A673 (cell line): Measurements from ENCODE around the gene SNED1. TPM values are rescaled to one million over a fixed set of nuclear protein-coding genes. Genes with fewer than 3 reads are reported as not detected.

ENCODE experiments used
- BruUV-seq: library from RNA; stranded (reverse); fragments of 400-500 nt; replicated peaks from 2 replicates; lab custom pipeline; 2021; lab: Mats Ljungman, UMichigan
- CTCF ChIA-PET: fragments of 300-600 bp; sonication (Branson Sonifier 250); formaldehyde crosslinking; loops from one replicate; lab custom pipeline; 2022; ENCODE audit warnings: antibody characterized with exemption; lab: Charles Lee
- POLR2A ChIA-PET: fragments of 300-600 bp; sonication (Branson Sonifier 250); formaldehyde crosslinking; loops from one replicate; lab custom pipeline; 2022; ENCODE audit warnings: antibody characterized with exemption; ENCODE audit not compliant: low non-redundant PET; lab: Charles Lee
- DNase-seq: peaks from one replicate; pipeline ENCODE4 v3.0.0-alpha.2; 2015; ENCODE audit warnings: low spot score
- H3K27ac ChIP-seq: fragments of 200-600 bp; sonication (generic); 2 replicates; pipeline ENCODE4 v1.5.1; 2016; ENCODE audit warnings: mixed run types, low read depth, mild to moderate bottlenecking, mixed read lengths, antibody characterized with exemption, low read length; ENCODE audit not compliant: poor library complexity, severe bottlenecking
- H3K27me3 ChIP-seq: fragments of 200-600 bp; sonication (generic); replicated peaks from 2 replicates; pipeline ENCODE4 v1.6.1; 2017; ENCODE audit warnings: mixed run types, low read depth, mild to moderate bottlenecking, mixed read lengths, antibody characterized with exemption, low read length; ENCODE audit not compliant: insufficient read depth, poor library complexity
- H3K36me3 ChIP-seq: fragments of 200-600 bp; sonication (generic); 2 replicates; pipeline ENCODE4 v1.6.1; 2016; ENCODE audit warnings: mixed run types, mild to moderate bottlenecking, mixed read lengths, antibody characterized with exemption, low read length; ENCODE audit not compliant: insufficient read depth, poor library complexity, severe bottlenecking
- H3K4me1 ChIP-seq: fragments of 200-600 bp; sonication (generic); 2 replicates; pipeline ENCODE4 v1.6.1; 2017; ENCODE audit warnings: mixed run types, mild to moderate bottlenecking, mixed read lengths, antibody characterized with exemption, low read length; ENCODE audit not compliant: insufficient read depth, poor library complexity, severe bottlenecking
- H3K4me3 ChIP-seq: fragments of 200-600 bp; sonication (generic); 2 replicates; pipeline ENCODE4 v1.5.1; 2016; ENCODE audit warnings: low read depth, mixed run types, mild to moderate bottlenecking, mixed read lengths, low read length; ENCODE audit not compliant: poor library complexity, severe bottlenecking
- H3K9me3 ChIP-seq: fragments of 200-600 bp; sonication (generic); 2 replicates; pipeline ENCODE4 v1.6.1; 2016; ENCODE audit warnings: mixed run types, low read depth, mild to moderate bottlenecking, mixed read lengths, antibody characterized with exemption, low read length; ENCODE audit not compliant: poor library complexity, severe bottlenecking
- CTCF ChIP-seq: fragments of 300-800, 200-600 bp; sonication (generic); conservative IDR thresholded peaks from 2 replicates; pipeline ENCODE4 v1.5.1; 2017; ENCODE audit warnings: low read depth, mild to moderate bottlenecking, antibody characterized with exemption, low read length, moderate library complexity, mixed read lengths
- EZH2 ChIP-seq: fragments of 200-600 bp; sonication (generic); IDR thresholded peaks from 2 replicates; pipeline ENCODE4 v1.6.1; 2017; ENCODE audit warnings: borderline replicate concordance, low read depth, mild to moderate bottlenecking, mixed read lengths, antibody characterized with exemption, low read length; ENCODE audit not compliant: poor library complexity, severe bottlenecking
- intact Hi-C: fragments of 100-400 bp; cut with micrococcal nuclease; formaldehyde crosslinking; loops from one replicate; pipeline ENCODE4 v1.10.0; 2022; ENCODE audit not compliant: unreplicated experiment
- total RNA-seq: library from RNA; stranded (reverse); gene quantifications from 2 replicates; pipeline ENCODE4 v1.2.3, GENCODE V29; 2021

The SNED1 gene
- total RNA-seq, 1 experiment from 2014 or later: 3.0 TPM

GRCh38 chr2:241139531-241140444, 141.4 kb downstream of the SNED1 start:
- CTCF ChIA-PET: no interaction called here
- POLR2A ChIA-PET: no interaction called here
- BruUV-seq: no TSS peak
- H3K27ac ChIP-seq: no peak overlapping the region
- intact Hi-C loops: no loop called here
- no peaks in the 10 kb centered on the region for H3K9me3 ChIP-seq
- no peaks in the 10 kb centered on the region for H3K27me3 ChIP-seq
- H3K4me3 ChIP-seq: no peak overlapping the region
- TF ChIP-seq CTCF: no peak
- no peak for TF ChIP-seq EZH2
- H3K36me3 ChIP-seq: peaks cover 24% of the 10 kb centered on the region
- H3K4me1 ChIP-seq: no peaks in the 10 kb centered on the region
- DNase-seq: no peak

DNA sequence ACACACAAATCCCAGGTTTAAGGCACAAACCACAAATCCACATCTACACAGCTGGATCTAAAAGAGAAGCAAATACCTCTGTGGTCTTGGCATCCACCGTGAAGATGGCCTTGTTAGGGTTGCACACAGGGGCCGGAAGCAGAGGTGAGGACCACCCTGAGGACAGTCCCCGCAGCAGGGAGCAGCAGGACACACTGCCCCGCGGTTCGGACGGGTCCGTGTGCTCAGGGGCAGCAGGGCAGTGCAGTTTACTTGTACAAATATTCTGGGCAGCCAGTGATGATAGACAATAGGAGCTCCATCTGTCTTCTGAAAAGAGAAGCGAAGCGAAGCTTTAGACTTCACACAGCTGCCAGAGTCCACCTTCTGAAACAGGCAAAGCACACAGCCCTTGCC, 142.0 kb downstream of the SNED1 start:
- no TSS peak for BruUV-seq
- Histone ChIP-seq H3K36me3 (peaks cover 21% of the 10 kb centered on the region), H3K27ac (no peak overlapping the region), H3K9me3 (no peaks in the 10 kb centered on the region), H3K4me1 (no peaks in the 10 kb centered on the region), H3K4me3 (no peak overlapping the region), H3K27me3 (no peaks in the 10 kb centered on the region)
- CTCF ChIA-PET: no interaction called here
- no peak for TF ChIP-seq CTCF
- TF ChIP-seq EZH2: no peak
- POLR2A ChIA-PET: no interaction called here
- intact Hi-C loops: no loop called here
- no peak for DNase-seq

DNA sequence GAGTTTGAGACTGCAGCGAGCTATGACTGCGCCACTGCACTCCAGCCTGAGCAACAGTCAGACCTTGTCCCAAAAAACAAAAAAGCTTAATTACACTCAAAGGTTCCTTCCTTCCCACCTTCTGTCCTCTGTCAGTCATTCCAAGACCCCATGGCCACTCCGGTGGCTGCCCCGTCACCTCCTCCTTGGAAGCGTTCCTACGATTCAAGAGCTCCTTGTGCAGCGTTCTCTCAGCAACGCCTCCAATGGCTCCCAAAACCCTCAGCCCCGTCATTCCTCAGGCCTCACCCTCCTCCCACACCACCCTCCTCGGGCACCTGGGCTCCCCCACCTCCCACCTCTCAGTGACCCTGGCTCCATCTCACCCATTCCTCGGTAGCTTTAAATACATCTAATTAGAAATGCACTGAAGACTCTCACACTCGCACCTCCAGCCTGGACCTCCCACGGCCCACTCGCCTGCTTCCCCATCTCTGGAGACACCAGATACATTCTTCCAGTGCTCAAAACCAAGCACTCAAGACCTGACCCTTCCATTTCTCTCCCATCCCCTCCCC, 142.9 kb downstream of the SNED1 start:
- no peak for DNase-seq
- no peaks in the 10 kb centered on the region for H3K4me1 ChIP-seq
- no peaks in the 10 kb centered on the region for H3K27me3 ChIP-seq
- peaks cover 14% of the 10 kb centered on the region for H3K36me3 ChIP-seq
- no peaks in the 10 kb centered on the region for H3K9me3 ChIP-seq
- no peak overlapping the region for H3K27ac ChIP-seq
- ChIA-PET POLR2A (no interaction called here), CTCF (no interaction called here)
- BruUV-seq: no TSS peak
- intact Hi-C loops: no loop called here
- no peak overlapping the region for H3K4me3 ChIP-seq
- TF ChIP-seq CTCF (no peak), EZH2 (no peak)
